ENCODE measurements around the gene EMP3. TPM values are rescaled to one million over a fixed set of nuclear protein-coding genes. Genes with fewer than 3 reads are reported as not detected.
"Not testable (repeated sequence)": the region's sequence is repeated elsewhere in the genome, so short reads cannot be mapped to it uniquely, and the experiment has no call there.

Gene EMP3
- total RNA-seq, 3 donors from 2014 or later, result 187 to 207 (median 196) TPM

GRCh38 chr19:48303367-48303766 is 22.0 kb upstream of the EMP3 start:
- H3K27me3 Mint-ChIP-seq (ENCODE audit: low read depth), result peaks cover 2% of the 10 kb centered on the region
- ATAC-seq, result no peak
- DNase-seq, result no peak
- no peaks in the 10 kb centered on the region for H3K4me1 Mint-ChIP-seq (ENCODE audit: low read depth)
- no peak overlapping the region for H3K4me3 Mint-ChIP-seq
- H3K36me3 Mint-ChIP-seq (ENCODE audit: insufficient read depth), result no peaks in the 10 kb centered on the region
- H3K9me3 Mint-ChIP-seq, result no peaks in the 10 kb centered on the region

- Mint-ChIP-seq H3K36me3 (ENCODE audit: insufficient read depth) (no peaks in the 10 kb centered on the region), H3K4me3 (no peak overlapping the region), H3K27me3 (ENCODE audit: low read depth) (peaks cover 2% of the 10 kb centered on the region), H3K9me3 (no peaks in the 10 kb centered on the region), H3K4me1 (ENCODE audit: low read depth) (no peaks in the 10 kb centered on the region)
- DNase-seq, result no peak
- no peak for ATAC-seq
These were observed 21.5 kb upstream of the EMP3 start for GRCh38 chr19:48303866-48304265.

- H3K27me3 Mint-ChIP-seq (ENCODE audit: low read depth), result peaks cover 1% of the 10 kb centered on the region
- H3K4me3 Mint-ChIP-seq, result no peak overlapping the region
- H3K36me3 Mint-ChIP-seq (ENCODE audit: insufficient read depth), result no peaks in the 10 kb centered on the region
- DNase-seq (no peak), ATAC-seq (no peak)
- no peaks in the 10 kb centered on the region for H3K9me3 Mint-ChIP-seq
- no peaks in the 10 kb centered on the region for H3K4me1 Mint-ChIP-seq (ENCODE audit: low read depth)
These were observed 16.4 kb upstream of the EMP3 start for GRCh38 chr19:48308631-48309586.

- not testable (repeated sequence) for H3K9me3 Mint-ChIP-seq; H3K36me3 Mint-ChIP-seq (ENCODE audit: insufficient read depth); H3K27me3 Mint-ChIP-seq (ENCODE audit: low read depth); DNase-seq; ATAC-seq; H3K4me1 Mint-ChIP-seq (ENCODE audit: low read depth); H3K4me3 Mint-ChIP-seq
These were observed 15.6 kb upstream of the EMP3 start for GRCh38 chr19:48309731-48310130.

- no peaks in the 10 kb centered on the region for H3K4me1 Mint-ChIP-seq (ENCODE audit: low read depth)
- no peak overlapping the region for H3K4me3 Mint-ChIP-seq
- ATAC-seq (no peak), DNase-seq (no peak)
- peaks cover 1% of the 10 kb centered on the region for H3K27me3 Mint-ChIP-seq (ENCODE audit: low read depth)
- H3K9me3 Mint-ChIP-seq, result no peaks in the 10 kb centered on the region
- H3K36me3 Mint-ChIP-seq (ENCODE audit: insufficient read depth), result no peaks in the 10 kb centered on the region
These were observed 15.1 kb upstream of the EMP3 start for GRCh38 chr19:48310227-48310626.

GRCh38 chr19:48311384-48311783 is 14.0 kb upstream of the EMP3 start:
- Mint-ChIP-seq H3K27me3 (ENCODE audit: low read depth) (peaks cover 1% of the 10 kb centered on the region), H3K9me3 (no peaks in the 10 kb centered on the region), H3K4me1 (ENCODE audit: low read depth) (no peaks in the 10 kb centered on the region), H3K36me3 (ENCODE audit: insufficient read depth) (no peaks in the 10 kb centered on the region), H3K4me3 (no peak overlapping the region)
- no peak for ATAC-seq
- DNase-seq, result no peak

- H3K9me3 Mint-ChIP-seq, result no peaks in the 10 kb centered on the region
- H3K27me3 Mint-ChIP-seq (ENCODE audit: low read depth), result no peaks in the 10 kb centered on the region
- peaks cover 9% of the 10 kb centered on the region for H3K4me1 Mint-ChIP-seq (ENCODE audit: low read depth)
- DNase-seq (no peak), ATAC-seq (no peak)
- no peak overlapping the region for H3K4me3 Mint-ChIP-seq
- no peaks in the 10 kb centered on the region for H3K36me3 Mint-ChIP-seq (ENCODE audit: insufficient read depth)
These were observed 9.6 kb upstream of the EMP3 start for GRCh38 chr19:48315712-48316111.

- peaks cover 25% of the 10 kb centered on the region for H3K4me1 Mint-ChIP-seq (ENCODE audit: low read depth)
- not testable (repeated sequence) for ATAC-seq; H3K4me3 Mint-ChIP-seq; H3K36me3 Mint-ChIP-seq (ENCODE audit: insufficient read depth); H3K9me3 Mint-ChIP-seq; H3K27me3 Mint-ChIP-seq (ENCODE audit: low read depth); DNase-seq
These were observed 7.7 kb upstream of the EMP3 start for GRCh38 chr19:48317708-48317960.

- no peak for ATAC-seq
- Mint-ChIP-seq H3K36me3 (ENCODE audit: insufficient read depth) (no peaks in the 10 kb centered on the region), H3K9me3 (no peaks in the 10 kb centered on the region), H3K4me1 (ENCODE audit: low read depth) (peaks cover 33% of the 10 kb centered on the region), H3K27me3 (ENCODE audit: low read depth) (no peaks in the 10 kb centered on the region), H3K4me3 (no peak overlapping the region)
- DNase-seq, result no peak
These were observed 6.9 kb upstream of the EMP3 start for GRCh38 chr19:48318286-48318987.

- Mint-ChIP-seq H3K4me3 (peak overlapping the region; percentile 83), H3K4me1 (ENCODE audit: low read depth) (peaks cover 47% of the 10 kb centered on the region), H3K36me3 (ENCODE audit: insufficient read depth) (no peaks in the 10 kb centered on the region), H3K9me3 (no peaks in the 10 kb centered on the region), H3K27me3 (ENCODE audit: low read depth) (no peaks in the 10 kb centered on the region)
- DNase-seq (peak; percentile 75), ATAC-seq (peak; percentile 24 to 35)
These were observed 5.5 kb upstream of the EMP3 start for GRCh38 chr19:48319647-48320541.

- H3K27me3 Mint-ChIP-seq (ENCODE audit: low read depth), result no peaks in the 10 kb centered on the region
- no peaks in the 10 kb centered on the region for H3K9me3 Mint-ChIP-seq
- H3K4me3 Mint-ChIP-seq, result peak overlapping the region; percentile 83
- H3K4me1 Mint-ChIP-seq (ENCODE audit: low read depth), result peaks cover 57% of the 10 kb centered on the region
- DNase-seq, result peak; percentile 96
- peak; percentile 51 to 68 for ATAC-seq
- H3K36me3 Mint-ChIP-seq (ENCODE audit: insufficient read depth), result no peaks in the 10 kb centered on the region
These were observed 4.1 kb upstream of the EMP3 start for GRCh38 chr19:48321372-48321621.

GRCh38 chr19:48321622-48322591 is 3.4 kb upstream of the EMP3 start:
- no peaks in the 10 kb centered on the region for H3K9me3 Mint-ChIP-seq
- peak overlapping the region; percentile 83 for H3K4me3 Mint-ChIP-seq
- DNase-seq (peak; percentile 100), ATAC-seq (peak; percentile 57 to 64)
- no peaks in the 10 kb centered on the region for H3K27me3 Mint-ChIP-seq (ENCODE audit: low read depth)
- peaks cover 62% of the 10 kb centered on the region for H3K4me1 Mint-ChIP-seq (ENCODE audit: low read depth)
- H3K36me3 Mint-ChIP-seq (ENCODE audit: insufficient read depth), result no peaks in the 10 kb centered on the region

- DNase-seq (peak; percentile 25), ATAC-seq (no peak)
- Mint-ChIP-seq H3K4me1 (ENCODE audit: low read depth) (peaks cover 82% of the 10 kb centered on the region), H3K27me3 (ENCODE audit: low read depth) (no peaks in the 10 kb centered on the region), H3K9me3 (no peaks in the 10 kb centered on the region), H3K36me3 (ENCODE audit: insufficient read depth) (peaks cover 15% of the 10 kb centered on the region), H3K4me3 (peak overlapping the region; percentile 70)
These were observed 4.0 kb downstream of the EMP3 start for GRCh38 chr19:48329167-48329891.
